Breast epithelium (tissue), 4 donors: Measurements from ENCODE around the gene ZNF281. TPM values are rescaled to one million over a fixed set of nuclear protein-coding genes. Genes with fewer than 3 reads are reported as not detected.

ENCODE experiments used
- DNase-seq, 2 donors: peaks; one replicate each; pipeline ENCODE4 v3.0.0-alpha.2; 2019; ENCODE audit warnings: low spot score in 2 of 2
- H3K27ac ChIP-seq, 2 donors: fragments of 200-600 bp; sonication (generic) in 1 of 2; one replicate each; pipeline ENCODE4 v1.5.1; 2016 to 2019; ENCODE audit warnings: mild to moderate bottlenecking in 1 of 2
- H3K27me3 ChIP-seq, 2 donors: fragments of 200-600 bp; sonication (generic) in 1 of 2; one replicate each; pipeline versions ENCODE4 v1.5.1 to v1.6.0; 2017 to 2019; ENCODE audit warnings: control low read depth in 1 of 2, mild to moderate bottlenecking in 1 of 2
- H3K36me3 ChIP-seq: fragments of 200-600 bp; one replicate; pipeline ENCODE4 v1.5.1; 2019
- H3K4me1 ChIP-seq, 2 donors: fragments of 200-600 bp; sonication (generic); one replicate each; pipeline ENCODE4 v1.5.1; 2016 to 2019; ENCODE audit warnings: control low read depth in 1 of 2
- H3K4me3 ChIP-seq, 3 donors: fragments of 200-600 bp; sonication (generic); 1 replicate in 2 of 3; 2 replicates in 1 of 3; pipeline ENCODE4 v1.5.1; 2016 to 2019; ENCODE audit warnings: mild to moderate bottlenecking in 3 of 3, moderate library complexity in 2 of 3
- H3K9me3 ChIP-seq, 2 donors: fragments of 200-600 bp; sonication (generic) in 1 of 2; one replicate each; pipeline ENCODE4 v1.5.1; 2016 to 2019; ENCODE audit warnings: control low read depth in 1 of 2
- CTCF ChIP-seq, 3 donors: fragments of 450-650 bp; IDR thresholded peaks; one replicate each; pipeline ENCODE4 v1.5.1; 2016 to 2017; ENCODE audit warnings: antibody characterized with exemption in 3 of 3, mild to moderate bottlenecking in 3 of 3, moderate library complexity in 3 of 3
- POLR2A ChIP-seq: fragments of 450-650 bp; IDR thresholded peaks from one replicate; pipeline ENCODE4 v1.6.1; 2016; ENCODE audit warnings: antibody characterized with exemption, mild to moderate bottlenecking, moderate library complexity
- POLR2AphosphoS5 ChIP-seq, 3 donors: sonication (generic); formaldehyde crosslinking; IDR thresholded peaks; one replicate each; pipeline ENCODE4 v1.6.1; 2017; ENCODE audit warnings: antibody characterized with exemption in 3 of 3
- intact Hi-C: fragments of 100-400 bp; cut with DNase I; formaldehyde crosslinking; loops from one replicate; pipeline ENCODE4 v1.15.1; 2023; ENCODE audit warnings: low total_unique reads
- total RNA-seq, 3 donors: library from RNA; depleted of rRNA; stranded (reverse); fragments of >200 nt; gene quantifications; one replicate each; pipeline ENCODE4 v1.1.0, GENCODE V29; 2016

The ZNF281 gene
- total RNA-seq, 3 donors from 2014 or later = 11.0 to 25.6 (median 16.1) TPM

- no peak for TF ChIP-seq CTCF (IDR thresholded peaks at IDR 0.05)
- no peak for TF ChIP-seq POLR2AphosphoS5 (IDR thresholded peaks at IDR 0.05)
- no peak for TF ChIP-seq POLR2A
- no peaks in the 10 kb centered on the region for H3K27me3 ChIP-seq
- intact Hi-C loops = no loop called here
- no peaks in the 10 kb centered on the region for H3K4me1 ChIP-seq
- H3K9me3 ChIP-seq = no peaks in the 10 kb centered on the region
- H3K27ac ChIP-seq = no peak overlapping the region
- H3K36me3 ChIP-seq = no peaks in the 10 kb centered on the region
- DNase-seq = no peak
- no peak overlapping the region for H3K4me3 ChIP-seq
Measured at GRCh38 chr1:200437088-200437487, 27.3 kb upstream of the ZNF281 start.

- Histone ChIP-seq H3K27me3 (no peaks in the 10 kb centered on the region), H3K36me3 (no peaks in the 10 kb centered on the region), H3K9me3 (no peaks in the 10 kb centered on the region), H3K4me3 (no peak overlapping the region), H3K27ac (no peak overlapping the region), H3K4me1 (no peaks in the 10 kb centered on the region)
- DNase-seq = no peak
- intact Hi-C loops = no loop called here
- TF ChIP-seq POLR2AphosphoS5 (IDR thresholded peaks at IDR 0.05) (no peak), CTCF (IDR thresholded peaks at IDR 0.05) (no peak), POLR2A (no peak)
Measured at GRCh38 chr1:200436436-200436835, 26.6 kb upstream of the ZNF281 start.

GRCh38 chr1:200435200-200435780 is 25.5 kb upstream of the ZNF281 start:
- no peak overlapping the region for H3K27ac ChIP-seq
- no peaks in the 10 kb centered on the region for H3K27me3 ChIP-seq
- intact Hi-C loops = no loop called here
- H3K9me3 ChIP-seq = no peaks in the 10 kb centered on the region
- H3K36me3 ChIP-seq = no peaks in the 10 kb centered on the region
- H3K4me3 ChIP-seq = no peak overlapping the region
- no peak for DNase-seq
- H3K4me1 ChIP-seq = no peaks in the 10 kb centered on the region
- TF ChIP-seq POLR2A (no peak), POLR2AphosphoS5 (IDR thresholded peaks at IDR 0.05) (no peak)

- Histone ChIP-seq H3K27me3 (no peaks in the 10 kb centered on the region), H3K4me3 (no peak overlapping the region), H3K4me1 (no peaks in the 10 kb centered on the region), H3K9me3 (no peaks in the 10 kb centered on the region), H3K36me3 (no peaks in the 10 kb centered on the region), H3K27ac (no peak overlapping the region)
- no peak for DNase-seq
- no peak for TF ChIP-seq POLR2A
- TF ChIP-seq POLR2AphosphoS5 (IDR thresholded peaks at IDR 0.05) = no peak
- no peak for TF ChIP-seq CTCF (IDR thresholded peaks at IDR 0.05)
- intact Hi-C loops = no loop called here
Measured at GRCh38 chr1:200433586-200433985, 23.8 kb upstream of the ZNF281 start.

GRCh38 chr1:200432586-200432985 is 22.8 kb upstream of the ZNF281 start:
- no peaks in the 10 kb centered on the region for H3K9me3 ChIP-seq
- no peak for TF ChIP-seq POLR2AphosphoS5 (IDR thresholded peaks at IDR 0.05)
- H3K36me3 ChIP-seq = no peaks in the 10 kb centered on the region
- no peaks in the 10 kb centered on the region for H3K4me1 ChIP-seq
- no peak overlapping the region for H3K27ac ChIP-seq
- intact Hi-C loops = no loop called here
- no peak overlapping the region for H3K4me3 ChIP-seq
- no peaks in the 10 kb centered on the region for H3K27me3 ChIP-seq
- DNase-seq = no peak

- no peak overlapping the region for H3K27ac ChIP-seq
- no peak overlapping the region for H3K4me3 ChIP-seq
- no peaks in the 10 kb centered on the region for H3K4me1 ChIP-seq
- no peaks in the 10 kb centered on the region for H3K27me3 ChIP-seq
- no peaks in the 10 kb centered on the region for H3K9me3 ChIP-seq
- no peak for DNase-seq
- intact Hi-C loops = no loop called here
- no peaks in the 10 kb centered on the region for H3K36me3 ChIP-seq
- TF ChIP-seq CTCF (IDR thresholded peaks at IDR 0.05) = no peak
- TF ChIP-seq POLR2AphosphoS5 (IDR thresholded peaks at IDR 0.05) = no peak
- TF ChIP-seq POLR2A = no peak
Measured at GRCh38 chr1:200429221-200429751, 19.4 kb upstream of the ZNF281 start.
